HepG2 (cell line): ENCODE results near the gene ZNF48. TPM values are rescaled to one million over a fixed set of nuclear protein-coding genes. Genes with fewer than 3 reads are reported as not detected.

Source experiments
- CTCF ChIP-seq: sonication (generic); formaldehyde crosslinking; IDR thresholded peaks from 2 replicates; pipeline ENCODE4 v1.5.0; 2020; ENCODE audit warnings: mild to moderate bottlenecking, missing genetic modification reagents, moderate library complexity
- FOXC1 ChIP-seq: sonication (generic); formaldehyde crosslinking; IDR thresholded peaks from 2 replicates; pipeline ENCODE4 v1.8.0; 2022; ENCODE audit warnings: mild to moderate bottlenecking, missing genetic modification reagents, borderline replicate concordance
- FOXO1 ChIP-seq: sonication (generic); formaldehyde crosslinking; IDR thresholded peaks from 2 replicates; pipeline ENCODE4 v1.4.0; 2020; ENCODE audit warnings: missing genetic modification reagents
- GLI4 ChIP-seq: sonication (generic); formaldehyde crosslinking; IDR thresholded peaks from 2 replicates; pipeline ENCODE4 v1.5.1; 2020; ENCODE audit warnings: missing genetic modification reagents, mild to moderate bottlenecking, moderate library complexity, borderline replicate concordance
- GRHL1 ChIP-seq: sonication (generic); formaldehyde crosslinking; conservative IDR thresholded peaks from 2 replicates; pipeline ENCODE4 v1.8.0; 2022; ENCODE audit warnings: missing genetic modification reagents
- HCFC1 ChIP-seq: fragments of 150-350 bp; IDR thresholded peaks from 2 replicates; pipeline ENCODE4 v1.6.1; 2014; ENCODE audit warnings: low read depth, low read length
- NFIC ChIP-seq: IDR thresholded peaks from 2 replicates; pipeline ENCODE4 v1.6.1; 2012; ENCODE audit warnings: mild to moderate bottlenecking, low read length, inconsistent platforms
- NR2F2 ChIP-seq: IDR thresholded peaks from 2 replicates; pipeline ENCODE4 v1.6.1; 2012; ENCODE audit warnings: low read depth, inconsistent platforms, borderline replicate concordance
- POLR2AphosphoS5 ChIP-seq: IDR thresholded peaks from 2 replicates; pipeline ENCODE4 v1.6.1; 2012; ENCODE audit warnings: low read depth, low read length
- PRDM10 ChIP-seq: sonication (generic); formaldehyde crosslinking; IDR thresholded peaks from 2 replicates; pipeline ENCODE4 v1.4.0; 2020; ENCODE audit warnings: low read depth, missing genetic modification reagents
- TGIF2 ChIP-seq: IDR thresholded peaks from 2 replicates; pipeline ENCODE4 v1.6.1; 2016; ENCODE audit warnings: control low read depth, missing compliant biosample characterization
- TSC22D2 ChIP-seq: sonication (generic); formaldehyde crosslinking; IDR thresholded peaks from 2 replicates; pipeline ENCODE4 v1.5.1; 2020; ENCODE audit warnings: missing genetic modification reagents, mild to moderate bottlenecking, borderline replicate concordance
- ZBTB1 ChIP-seq: sonication (generic); formaldehyde crosslinking; IDR thresholded peaks from 2 replicates; pipeline ENCODE4 v1.4.0; 2020; ENCODE audit warnings: missing genetic modification reagents, borderline replicate concordance
- ZC3H13 ChIP-seq: sonication (generic); formaldehyde crosslinking; IDR thresholded peaks from 2 replicates; pipeline ENCODE4 v1.8.1; 2023; ENCODE audit warnings: mild to moderate bottlenecking, missing genetic modification reagents, moderate library complexity
- ZNF30 ChIP-seq: sonication (generic); formaldehyde crosslinking; IDR thresholded peaks from 2 replicates; pipeline ENCODE4 v1.5.0; 2020; ENCODE audit warnings: mild to moderate bottlenecking, missing genetic modification reagents
- ZNF510 ChIP-seq: sonication (generic); formaldehyde crosslinking; IDR thresholded peaks from 2 replicates; pipeline ENCODE4 v1.4.0; 2020; ENCODE audit warnings: low read depth, mild to moderate bottlenecking, missing genetic modification reagents
- ZNF546 ChIP-seq: sonication (generic); formaldehyde crosslinking; conservative IDR thresholded peaks from 2 replicates; pipeline ENCODE4 v1.8.1; 2023; ENCODE audit warnings: mild to moderate bottlenecking, missing genetic modification reagents
- ZNF670 ChIP-seq: sonication (generic); formaldehyde crosslinking; IDR thresholded peaks from 2 replicates; pipeline ENCODE4 v1.8.0; 2022; ENCODE audit warnings: mild to moderate bottlenecking, missing genetic modification reagents, borderline replicate concordance
- polyA plus RNA-seq, 8 experiments: library from polyadenylated mRNA; depleted of rRNA in 3 of 8; stranded (reverse) in 7 of 8; unstranded in 1 of 8; fragments of >200 nt; fragmentation: Illumina TruSeq in 4 of 8; extraction: Trizol in 4 of 8; gene quantifications; 2 replicates each; pipeline versions ENCODE4 v1.2.1 to v1.2.3, GENCODE V29; 2011 to 2016; ENCODE audit warnings: low read depth in 4 of 8, missing spikeins in 1 of 8, mixed read lengths in 1 of 8; ENCODE audit not compliant: insufficient read depth in 1 of 8
- total RNA-seq, 5 experiments: library from RNA; depleted of rRNA; stranded (reverse); fragments of >200 nt; fragmentation: Illumina TruSeq; extraction: Trizol; gene quantifications; 2 replicates each; pipeline ENCODE4 v1.2.3, GENCODE V29; 2016; ENCODE audit warnings: low read depth in 1 of 5

Gene ZNF48
- total and polyA plus RNA-seq, 2 of the 13 experiments (the other 11 are each of a cell fraction or from before 2014, with no cell fraction given) = 9.9 to 12.3 TPM

- TF ChIP-seq ZC3H13 (CRISPR knock-in tag) (no peak), NR2F2 (0 out of 2 replicates have a peak, but pooled peaks have one; percentile 31), HCFC1 (no peak), PRDM10 (CRISPR knock-in tag) (peak; percentile 72; the same call in 1 of the 2 replicates), NFIC (peak; percentile 57; the same call in 1 of the 2 replicates), ZBTB1 (no peak), GLI4 (CRISPR knock-in tag) (0 out of 2 replicates have a peak, but pooled peaks have one; percentile 59), TGIF2 (CRISPR knock-in tag) (peak; percentile 42; the same call in 1 of the 2 replicates), TSC22D2 (CRISPR knock-in tag) (0 out of 2 replicates have a peak, but pooled peaks have one; percentile 7), FOXO1 (CRISPR knock-in tag) (peak; percentile 74; the same call in 1 of the 2 replicates), ZNF30 (CRISPR knock-in tag) (peak; percentile 46; the same call in 1 of the 2 replicates), GRHL1 (CRISPR knock-in tag) (no peak), ZNF670 (CRISPR knock-in tag) (0 out of 2 replicates have a peak, but pooled peaks have one; percentile 1), CTCF (CRISPR knock-in tag) (no peak), POLR2AphosphoS5 (peak; percentile 79), FOXC1 (CRISPR knock-in tag) (peak; percentile 72; the same call in 1 of the 2 replicates), ZNF546 (peak; percentile 75; the same call in 1 of the 2 replicates), ZNF510 (peak; percentile 54; the same call in 1 of the 2 replicates)
These were observed 52.4 kb downstream of the ZNF48 start (continued) for GRCh38 chr16:30447512-30448226.
